Activated CD4-positive, alpha-beta T cell treated with anti-CD3 and anti-CD28 coated beads, Interleukin-2, amount 10 ng/mL, durations not matched to agents 7 days and 5 days (primary cell): ENCODE data around the gene ASPG. TPM values are rescaled to one million over a fixed set of nuclear protein-coding genes. Genes with fewer than 3 reads are reported as not detected.

Experiments used
- CTCF ChIA-PET: fragments of 350-600 bp; sonication (Branson Sonifier 250); formaldehyde crosslinking; loops from one replicate; lab custom pipeline; 2021; ENCODE audit warnings: antibody characterized with exemption; lab: Charles Lee
- POLR2A ChIA-PET: fragments of 350-600 bp; sonication (Branson Sonifier 250); formaldehyde crosslinking; loops from one replicate; lab custom pipeline; 2021; ENCODE audit warnings: antibody characterized with exemption; lab: Charles Lee
- DNase-seq: peaks from one replicate; pipeline ENCODE4 v3.0.0-alpha.2; 2020
- H3K27ac Mint-ChIP-seq: one replicate; pipeline ENCODE4 v1.8.0; 2021; ENCODE audit warnings: mild to moderate bottlenecking, moderate library complexity, mixed read lengths
- H3K27me3 Mint-ChIP-seq: one replicate; pipeline ENCODE4 v1.8.0; 2021; ENCODE audit warnings: mixed read lengths
- H3K36me3 Mint-ChIP-seq: one replicate; pipeline ENCODE4 v1.8.0; 2021; ENCODE audit warnings: low read depth, mixed read lengths
- H3K4me1 Mint-ChIP-seq: one replicate; pipeline ENCODE4 v1.8.0; 2021; ENCODE audit warnings: mixed read lengths
- H3K4me3 Mint-ChIP-seq: one replicate; pipeline ENCODE4 v1.8.0; 2021; ENCODE audit warnings: mild to moderate bottlenecking, moderate library complexity, mixed read lengths
- H3K9me3 Mint-ChIP-seq: one replicate; pipeline ENCODE4 v1.8.0; 2021; ENCODE audit warnings: mixed read lengths
- total RNA-seq, 2 experiments: library from RNA; stranded (reverse); gene quantifications; one replicate each; pipeline ENCODE4 v1.2.3, GENCODE V29; 2021

The ASPG gene
- total RNA-seq, 2 experiments from 2014 or later, result not detected

DNA sequence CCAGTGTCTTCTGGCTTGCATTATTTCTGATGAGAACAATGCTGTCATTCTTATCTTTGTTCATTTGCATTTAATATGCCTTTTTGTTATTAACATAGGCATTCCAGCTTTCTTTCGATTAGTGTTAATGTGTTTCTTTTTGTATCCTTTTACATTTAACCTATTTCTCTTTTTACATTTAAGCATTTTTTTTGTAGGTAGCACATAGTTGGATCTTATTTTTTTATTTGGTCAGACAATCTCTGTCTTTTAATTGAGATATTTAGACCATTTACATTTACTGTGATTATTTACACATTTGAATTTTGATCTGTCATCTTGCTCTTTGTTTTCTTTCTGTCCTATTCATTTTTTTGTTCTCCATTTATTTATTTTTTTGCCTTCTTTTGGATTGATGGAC is 38.4 kb downstream of the ASPG start:
- Mint-ChIP-seq H3K4me1 (no peaks in the 10 kb centered on the region), H3K36me3 (no peaks in the 10 kb centered on the region), H3K4me3 (no peak overlapping the region), H3K27ac (no peak overlapping the region), H3K27me3 (peaks cover 32% of the 10 kb centered on the region), H3K9me3 (peaks cover 2% of the 10 kb centered on the region)
- ChIA-PET POLR2A (no interaction called here), CTCF (interaction anchor here (0.6 kb wide), 2 partner anchors 24 to 1074 kb away, joined by 3 read pairs; no protein-coding TSS in a partner anchor)
- no peak for DNase-seq

DNA sequence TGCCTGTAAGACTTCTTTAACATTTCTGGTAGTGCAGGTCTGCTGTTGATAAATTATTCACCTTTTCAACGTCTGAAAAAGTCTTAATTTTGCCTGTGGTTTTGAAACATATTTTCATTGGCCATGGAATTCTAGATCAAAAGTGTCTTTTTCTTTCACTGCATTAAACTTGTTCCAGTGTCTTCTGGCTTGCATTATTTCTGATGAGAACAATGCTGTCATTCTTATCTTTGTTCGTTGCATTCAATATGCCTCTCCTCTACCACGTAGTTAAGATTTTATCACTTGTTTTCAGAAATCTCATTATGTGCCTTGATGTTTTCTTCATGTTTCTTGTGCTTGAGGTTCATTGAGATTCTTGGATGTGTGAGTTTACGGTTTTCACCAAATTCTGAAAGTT is 39.5 kb downstream of the ASPG start:
- no peaks in the 10 kb centered on the region for H3K4me1 Mint-ChIP-seq
- H3K9me3 Mint-ChIP-seq, result peaks cover 8% of the 10 kb centered on the region
- H3K4me3 Mint-ChIP-seq, result no peak overlapping the region
- POLR2A ChIA-PET, result no interaction called here
- CTCF ChIA-PET, result no interaction called here
- H3K27me3 Mint-ChIP-seq, result peaks cover 23% of the 10 kb centered on the region
- no peak overlapping the region for H3K27ac Mint-ChIP-seq
- DNase-seq, result no peak
- no peaks in the 10 kb centered on the region for H3K36me3 Mint-ChIP-seq

DNA sequence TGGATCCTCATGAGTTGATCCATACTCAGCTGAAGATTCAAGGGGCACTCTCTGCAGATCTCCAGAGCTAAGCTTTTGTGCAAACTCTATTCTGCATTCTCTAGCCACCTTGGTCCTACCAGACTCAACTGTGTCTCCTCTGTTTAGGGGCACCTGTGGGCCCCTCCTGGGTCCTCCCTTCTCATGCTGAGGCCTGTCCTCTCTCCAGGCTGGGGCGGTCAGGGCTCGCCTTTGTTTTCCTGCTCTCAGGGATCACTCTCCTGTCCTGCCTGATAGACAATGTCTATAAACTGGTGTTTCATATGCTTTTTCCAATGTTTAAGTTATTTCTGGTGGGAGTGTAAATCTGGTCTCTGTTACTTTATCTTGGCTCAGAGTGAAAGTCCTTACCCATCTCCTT is 41.3 kb downstream of the ASPG start:
- Mint-ChIP-seq H3K36me3 (no peaks in the 10 kb centered on the region), H3K4me3 (no peak overlapping the region), H3K27ac (no peak overlapping the region), H3K4me1 (no peaks in the 10 kb centered on the region), H3K9me3 (peaks cover 8% of the 10 kb centered on the region), H3K27me3 (peaks cover 11% of the 10 kb centered on the region)
- ChIA-PET POLR2A (no interaction called here), CTCF (no interaction called here)
- DNase-seq, result no peak

GRCh38 chr14:104128981-104129380 is 43.5 kb downstream of the ASPG start:
- Mint-ChIP-seq H3K4me3 (no peak overlapping the region), H3K9me3 (peaks cover 8% of the 10 kb centered on the region), H3K27ac (no peak overlapping the region), H3K36me3 (no peaks in the 10 kb centered on the region), H3K27me3 (peaks cover 10% of the 10 kb centered on the region), H3K4me1 (no peaks in the 10 kb centered on the region)
- DNase-seq, result no peak
- CTCF ChIA-PET, result interaction anchor here (0.6 to 1.0 kb wide), 2 partner anchors 20 to 842 kb away, joined by 3 read pairs; no protein-coding TSS in a partner anchor
- POLR2A ChIA-PET, result no interaction called here

GRCh38 chr14:104129556-104129955 is 44.1 kb downstream of the ASPG start:
- POLR2A ChIA-PET, result no interaction called here
- Mint-ChIP-seq H3K4me1 (no peaks in the 10 kb centered on the region), H3K27ac (no peak overlapping the region), H3K36me3 (no peaks in the 10 kb centered on the region), H3K27me3 (peaks cover 12% of the 10 kb centered on the region), H3K4me3 (no peak overlapping the region), H3K9me3 (peaks cover 8% of the 10 kb centered on the region)
- CTCF ChIA-PET, result interaction anchor here (0.7 to 1.0 kb wide), 3 partner anchors 10 to 434 kb away, joined by 3 read pairs; no protein-coding TSS in a partner anchor
- no peak for DNase-seq

GRCh38 chr14:104130974-104131651 is 45.6 kb downstream of the ASPG start:
- H3K36me3 Mint-ChIP-seq, result no peaks in the 10 kb centered on the region
- ChIA-PET POLR2A (no interaction called here), CTCF (no interaction called here)
- H3K27me3 Mint-ChIP-seq, result peaks cover 20% of the 10 kb centered on the region
- H3K9me3 Mint-ChIP-seq, result peaks cover 8% of the 10 kb centered on the region
- no peak overlapping the region for H3K4me3 Mint-ChIP-seq
- no peak overlapping the region for H3K27ac Mint-ChIP-seq
- DNase-seq, result no peak
- H3K4me1 Mint-ChIP-seq, result peaks cover 1% of the 10 kb centered on the region

GRCh38 chr14:104131968-104132732 is 46.6 kb downstream of the ASPG start:
- Mint-ChIP-seq H3K4me1 (peaks cover 5% of the 10 kb centered on the region), H3K27me3 (peaks cover 24% of the 10 kb centered on the region), H3K36me3 (no peaks in the 10 kb centered on the region), H3K27ac (no peak overlapping the region), H3K9me3 (peaks cover 6% of the 10 kb centered on the region), H3K4me3 (no peak overlapping the region)
- CTCF ChIA-PET, result no interaction called here
- POLR2A ChIA-PET, result no interaction called here
- no peak for DNase-seq

DNA sequence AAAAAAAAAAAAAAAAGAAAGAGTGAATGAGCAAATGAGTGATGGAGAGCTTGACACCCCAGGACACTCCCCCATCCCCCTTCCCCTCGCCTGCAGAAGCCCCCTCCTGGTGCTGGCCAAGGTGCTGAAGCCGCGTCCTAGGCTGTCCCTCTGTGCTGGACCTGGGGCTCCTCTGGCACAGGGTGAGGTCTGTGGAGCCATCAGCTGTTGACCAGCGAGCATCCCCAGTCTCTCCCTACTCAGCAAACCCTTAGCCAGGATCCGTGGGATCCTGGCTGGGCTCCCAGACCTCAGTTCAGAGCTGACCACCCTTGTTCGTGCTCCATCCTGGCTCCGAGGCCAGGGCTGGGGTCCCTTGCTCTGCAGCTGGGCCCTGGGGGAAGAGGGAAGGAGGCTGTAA is 47.5 kb downstream of the ASPG start:
- Mint-ChIP-seq H3K27me3 (peaks cover 26% of the 10 kb centered on the region), H3K4me1 (peaks cover 7% of the 10 kb centered on the region), H3K4me3 (no peak overlapping the region), H3K36me3 (no peaks in the 10 kb centered on the region), H3K27ac (no peak overlapping the region), H3K9me3 (peaks cover 6% of the 10 kb centered on the region)
- no peak for DNase-seq
- ChIA-PET POLR2A (no interaction called here), CTCF (interaction anchor here (0.6 to 0.9 kb wide), 2 partner anchors 55 to 422 kb away, joined by 3 read pairs; no protein-coding TSS in a partner anchor)

DNA sequence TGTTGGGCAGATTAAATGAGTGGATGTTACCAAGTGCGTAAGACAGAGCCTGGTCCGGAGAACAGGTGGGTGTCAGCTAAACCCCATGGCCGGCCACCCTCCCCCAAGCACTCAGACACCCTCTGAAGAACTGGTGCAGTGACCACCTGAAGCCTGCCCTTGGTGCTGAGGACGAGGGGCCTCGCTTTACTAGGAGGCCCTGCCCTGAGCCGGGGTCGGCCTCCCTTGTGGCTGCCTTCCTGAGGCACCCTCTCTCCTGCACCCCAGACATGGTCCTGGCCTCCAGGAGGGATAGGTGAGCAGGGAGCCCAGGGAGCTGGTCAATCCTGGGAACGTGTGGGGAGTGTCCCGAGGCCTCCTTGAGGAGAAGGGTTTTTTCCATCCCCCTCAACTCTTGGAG is 48.0 kb downstream of the ASPG start:
- POLR2A ChIA-PET, result no interaction called here
- Mint-ChIP-seq H3K36me3 (no peaks in the 10 kb centered on the region), H3K4me3 (no peak overlapping the region), H3K9me3 (peaks cover 6% of the 10 kb centered on the region), H3K4me1 (peaks cover 7% of the 10 kb centered on the region), H3K27ac (no peak overlapping the region), H3K27me3 (peaks cover 26% of the 10 kb centered on the region)
- CTCF ChIA-PET, result interaction anchor here (0.6 to 0.9 kb wide), 2 partner anchors 55 to 421 kb away, joined by 3 read pairs; no protein-coding TSS in a partner anchor
- no peak for DNase-seq

DNA sequence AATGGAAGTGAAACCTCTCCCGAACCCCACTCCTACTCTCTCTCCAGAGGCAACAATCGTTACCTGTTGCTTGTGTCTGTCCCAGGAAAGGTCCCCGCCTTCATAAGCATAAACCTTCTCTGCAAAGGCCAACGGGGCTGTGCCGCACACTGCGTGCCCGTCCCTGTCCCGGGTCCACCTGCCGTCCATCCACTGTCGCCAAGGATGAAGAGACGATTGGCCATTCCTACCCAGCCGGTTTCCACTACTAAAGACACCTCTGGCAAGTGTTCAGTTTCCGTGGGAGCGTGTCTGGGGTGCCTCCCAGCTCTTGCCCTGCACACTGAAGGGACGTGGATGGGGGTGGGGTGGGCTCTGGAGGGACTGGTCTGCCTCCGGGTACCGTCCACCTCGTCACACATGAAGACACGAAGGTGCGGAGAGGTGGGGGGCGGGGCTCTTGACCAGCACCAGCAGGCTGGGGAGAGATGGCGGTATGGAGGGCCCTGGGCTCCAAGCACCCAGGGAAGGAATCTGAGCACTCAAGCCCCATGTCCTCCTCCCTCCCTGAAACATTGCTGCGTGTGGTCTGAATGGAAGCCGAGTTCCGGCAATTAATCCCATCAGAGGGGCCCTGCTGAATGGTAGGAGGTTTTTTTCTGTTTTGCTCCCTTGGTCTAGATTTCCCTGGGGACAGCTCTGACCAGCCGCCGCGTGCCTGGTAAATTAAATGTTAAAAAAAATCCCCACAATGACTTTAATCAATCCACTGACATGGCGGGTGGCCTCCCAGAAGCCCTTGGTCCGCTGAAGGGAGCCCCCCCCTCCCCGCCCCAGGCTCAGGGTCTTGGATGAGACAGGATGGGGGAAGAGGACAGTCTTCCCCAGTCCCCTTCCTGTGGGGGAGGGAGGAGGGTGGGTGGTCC is 48.8 kb downstream of the ASPG start:
- H3K36me3 Mint-ChIP-seq, result no peaks in the 10 kb centered on the region
- no peak overlapping the region for H3K4me3 Mint-ChIP-seq
- DNase-seq, result no peak
- no peak overlapping the region for H3K27ac Mint-ChIP-seq
- ChIA-PET POLR2A (no interaction called here), CTCF (interaction anchor here (1.0 kb wide), 1 partner anchor 56 kb away, joined by 3 read pairs; no protein-coding TSS in a partner anchor)
- H3K4me1 Mint-ChIP-seq, result peaks cover 7% of the 10 kb centered on the region
- peaks cover 6% of the 10 kb centered on the region for H3K9me3 Mint-ChIP-seq
- H3K27me3 Mint-ChIP-seq, result peaks cover 27% of the 10 kb centered on the region

- CTCF ChIA-PET, result interaction anchor here (1.0 kb wide), 1 partner anchor 57 kb away, joined by 3 read pairs; no protein-coding TSS in a partner anchor
- Mint-ChIP-seq H3K4me1 (peaks cover 7% of the 10 kb centered on the region), H3K36me3 (no peaks in the 10 kb centered on the region), H3K27me3 (peaks cover 31% of the 10 kb centered on the region), H3K9me3 (no peaks in the 10 kb centered on the region), H3K27ac (no peak overlapping the region), H3K4me3 (no peak overlapping the region)
- POLR2A ChIA-PET, result no interaction called here
- DNase-seq, result no peak
These were observed 49.8 kb downstream of the ASPG start for GRCh38 chr14:104135121-104135903.
